ENCODE results near the gene EME2. TPM values are rescaled to one million over a fixed set of nuclear protein-coding genes. Genes with fewer than 3 reads are reported as not detected.

Gene EME2
- total RNA-seq, 2 experiments from 2014 or later: 15.5 to 15.6 TPM

GRCh38 chr16:1765826-1766225 lies 6.8 kb upstream of the EME2 start:
- POLR2A ChIA-PET: interaction anchor here (1.9 to 3.2 kb wide), 2 partner anchors 17 to 59 kb away, joined by 5 to 14 read pairs; partner anchors contain the start of genes MAPK8IP3, NUBP2 and SPSB3
- Mint-ChIP-seq H3K4me1 (ENCODE audit: low read depth) (peaks cover 5% of the 10 kb centered on the region), H3K36me3 (ENCODE audit: low read depth) (peaks cover 7% of the 10 kb centered on the region), H3K9me3 (no peaks in the 10 kb centered on the region), H3K27me3 (no peaks in the 10 kb centered on the region), H3K4me3 (no peak overlapping the region), H3K27ac (no peak overlapping the region)
- no peak for ATAC-seq
- CTCF ChIA-PET: no interaction called here
- intact Hi-C loops (cut with micrococcal nuclease): no loop called here
- TF ChIP-seq, protein P1, sequence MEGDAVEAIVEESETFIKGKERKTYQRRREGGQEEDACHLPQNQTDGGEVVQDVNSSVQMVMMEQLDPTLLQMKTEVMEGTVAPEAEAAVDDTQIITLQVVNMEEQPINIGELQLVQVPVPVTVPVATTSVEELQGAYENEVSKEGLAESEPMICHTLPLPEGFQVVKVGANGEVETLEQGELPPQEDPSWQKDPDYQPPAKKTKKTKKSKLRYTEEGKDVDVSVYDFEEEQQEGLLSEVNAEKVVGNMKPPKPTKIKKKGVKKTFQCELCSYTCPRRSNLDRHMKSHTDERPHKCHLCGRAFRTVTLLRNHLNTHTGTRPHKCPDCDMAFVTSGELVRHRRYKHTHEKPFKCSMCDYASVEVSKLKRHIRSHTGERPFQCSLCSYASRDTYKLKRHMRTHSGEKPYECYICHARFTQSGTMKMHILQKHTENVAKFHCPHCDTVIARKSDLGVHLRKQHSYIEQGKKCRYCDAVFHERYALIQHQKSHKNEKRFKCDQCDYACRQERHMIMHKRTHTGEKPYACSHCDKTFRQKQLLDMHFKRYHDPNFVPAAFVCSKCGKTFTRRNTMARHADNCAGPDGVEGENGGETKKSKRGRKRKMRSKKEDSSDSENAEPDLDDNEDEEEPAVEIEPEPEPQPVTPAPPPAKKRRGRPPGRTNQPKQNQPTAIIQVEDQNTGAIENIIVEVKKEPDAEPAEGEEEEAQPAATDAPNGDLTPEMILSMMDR (IDR thresholded peaks at IDR 0.05): no peak
- DNase-seq: no peak

- DNase-seq: no peak
- peaks cover 4% of the 10 kb centered on the region for H3K36me3 Mint-ChIP-seq (ENCODE audit: low read depth)
- no peaks in the 10 kb centered on the region for H3K27me3 Mint-ChIP-seq
- ChIA-PET CTCF (no interaction called here), POLR2A (interaction anchor here (1.9 to 3.2 kb wide), 2 partner anchors 17 to 60 kb away, joined by 5 to 14 read pairs; partner anchors contain the start of genes MAPK8IP3, NUBP2 and SPSB3)
- intact Hi-C loops (cut with micrococcal nuclease): no loop called here
- H3K9me3 Mint-ChIP-seq: no peaks in the 10 kb centered on the region
- TF ChIP-seq, protein P1 (IDR thresholded peaks at IDR 0.05): no peak
- H3K27ac Mint-ChIP-seq: no peak overlapping the region
- no peak for ATAC-seq
- no peak overlapping the region for H3K4me3 Mint-ChIP-seq
- H3K4me1 Mint-ChIP-seq (ENCODE audit: low read depth): peaks cover 5% of the 10 kb centered on the region
Observed at GRCh38 chr16:1766231-1766630, 6.4 kb upstream of the EME2 start.

GRCh38 chr16:1766701-1767100 lies 5.9 kb upstream of the EME2 start:
- intact Hi-C loops (cut with micrococcal nuclease): no loop called here
- CTCF ChIA-PET: no interaction called here

GRCh38 chr16:1767116-1767994 lies 5.3 kb upstream of the EME2 start:
- ATAC-seq (no peak), DNase-seq (no peak)
- Mint-ChIP-seq H3K9me3 (no peaks in the 10 kb centered on the region), H3K4me3 (no peak overlapping the region), H3K4me1 (ENCODE audit: low read depth) (peaks cover 7% of the 10 kb centered on the region), H3K27ac (no peak overlapping the region), H3K36me3 (ENCODE audit: low read depth) (peaks cover 10% of the 10 kb centered on the region), H3K27me3 (no peaks in the 10 kb centered on the region)
- TF ChIP-seq, protein P1 (IDR thresholded peaks at IDR 0.05): no peak
- intact Hi-C loops (cut with micrococcal nuclease): no loop called here
- POLR2A ChIA-PET: interaction anchor here (1.5 kb wide), 1 partner anchor 197 kb away, joined by 3 read pairs; the partner anchor contains the start of gene RPS2
- CTCF ChIA-PET: no interaction called here

More at GRCh38 chr16:1766701-1767100, 5.9 kb upstream of the EME2 start:
- POLR2A ChIA-PET: interaction anchor here (1.5 to 3.2 kb wide), 3 partner anchors 16 to 198 kb away, joined by 3 to 14 read pairs (median 5); partner anchors contain the start of genes MAPK8IP3, NUBP2, RPS2 and SPSB3
- Mint-ChIP-seq H3K4me1 (ENCODE audit: low read depth) (peaks cover 5% of the 10 kb centered on the region), H3K9me3 (no peaks in the 10 kb centered on the region), H3K36me3 (ENCODE audit: low read depth) (peaks cover 3% of the 10 kb centered on the region), H3K27ac (no peak overlapping the region), H3K27me3 (no peaks in the 10 kb centered on the region), H3K4me3 (no peak overlapping the region)
- DNase-seq (no peak), ATAC-seq (no peak)
- TF ChIP-seq, protein P1 (IDR thresholded peaks at IDR 0.05): no peak
